OCI-LY1 (cell line): Measurements from ENCODE around the gene VPS52.

Experiments
- CTCF ChIP-seq: fragments of 200-600 bp; sonication (generic), shearing (Covaris generic); IDR thresholded peaks from 2 replicates; pipeline ENCODE4 v1.5.1; 2017; ENCODE audit warnings: mild to moderate bottlenecking, antibody characterized with exemption, low read length, moderate library complexity, mixed read lengths
- EZH2 ChIP-seq: fragments of 200-600 bp; sonication (generic), shearing (Covaris generic); IDR thresholded peaks from 2 replicates; pipeline ENCODE4 v1.8.0; 2017; ENCODE audit warnings: borderline replicate concordance, mixed run types, mild to moderate bottlenecking, antibody characterized with exemption, low read length, moderate library complexity, mixed read lengths

DNA sequence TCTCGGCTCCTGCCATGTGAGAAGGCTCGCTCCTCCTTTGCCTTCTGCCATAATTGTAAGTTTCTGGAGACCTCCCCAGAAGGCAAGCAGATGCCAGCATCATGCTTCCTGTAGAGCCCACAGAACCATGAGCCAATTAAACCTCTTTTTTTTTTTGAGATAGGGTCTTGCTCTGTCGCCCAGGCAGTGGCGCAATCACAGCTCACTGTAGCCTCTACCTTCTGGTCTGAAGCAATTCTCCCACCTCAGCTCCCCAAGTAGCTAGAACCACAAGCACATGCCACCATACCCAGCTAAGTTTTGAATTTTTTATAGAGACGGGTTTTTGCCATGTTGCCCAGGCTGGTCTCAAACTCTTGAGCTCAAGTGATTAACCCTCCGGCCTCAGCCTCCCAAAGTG lies 34.8 kb downstream of the VPS52 start:
- TF ChIP-seq CTCF (no peak), EZH2 (no peak)
